GM13976 (cell line): Measurements from ENCODE around the gene SATB1.
"Not testable (repeated sequence)": the region's sequence is repeated elsewhere in the genome, so short reads cannot be mapped to it uniquely, and the experiment has no call there.

ENCODE experiments used
- DNase-seq: peaks from one replicate; pipeline ENCODE4 v3.0.0; 2012; ENCODE audit warnings: low spot score
- in situ Hi-C: fragments of 300-500 bp; cut with MboI; formaldehyde crosslinking; loops from one replicate; pipeline ENCODE4 v1.12.0; 2022; ENCODE audit warnings: low sequenced_read_pairs, mixed read lengths, inconsistent platforms; ENCODE audit not compliant: unreplicated experiment
- TF ChIP-seq, protein P1 (sequence below): IDR thresholded peaks from 2 replicates; pipeline ENCODE4 v1.5.1; 2012; ENCODE audit warnings: borderline replicate concordance, mild to moderate bottlenecking; ENCODE audit not compliant: insufficient read depth; ENCODE audit errors: extremely low read depth, missing control alignments, control extremely low read depth

Gene SATB1

GRCh38 chr3:18337231-18337630 is 87.9 kb downstream of the SATB1 start:
- DNase-seq, result no peak
- in situ Hi-C loops, result no loop called here
- TF ChIP-seq, protein P1, sequence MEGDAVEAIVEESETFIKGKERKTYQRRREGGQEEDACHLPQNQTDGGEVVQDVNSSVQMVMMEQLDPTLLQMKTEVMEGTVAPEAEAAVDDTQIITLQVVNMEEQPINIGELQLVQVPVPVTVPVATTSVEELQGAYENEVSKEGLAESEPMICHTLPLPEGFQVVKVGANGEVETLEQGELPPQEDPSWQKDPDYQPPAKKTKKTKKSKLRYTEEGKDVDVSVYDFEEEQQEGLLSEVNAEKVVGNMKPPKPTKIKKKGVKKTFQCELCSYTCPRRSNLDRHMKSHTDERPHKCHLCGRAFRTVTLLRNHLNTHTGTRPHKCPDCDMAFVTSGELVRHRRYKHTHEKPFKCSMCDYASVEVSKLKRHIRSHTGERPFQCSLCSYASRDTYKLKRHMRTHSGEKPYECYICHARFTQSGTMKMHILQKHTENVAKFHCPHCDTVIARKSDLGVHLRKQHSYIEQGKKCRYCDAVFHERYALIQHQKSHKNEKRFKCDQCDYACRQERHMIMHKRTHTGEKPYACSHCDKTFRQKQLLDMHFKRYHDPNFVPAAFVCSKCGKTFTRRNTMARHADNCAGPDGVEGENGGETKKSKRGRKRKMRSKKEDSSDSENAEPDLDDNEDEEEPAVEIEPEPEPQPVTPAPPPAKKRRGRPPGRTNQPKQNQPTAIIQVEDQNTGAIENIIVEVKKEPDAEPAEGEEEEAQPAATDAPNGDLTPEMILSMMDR, result no peak

- TF ChIP-seq, protein P1, result no peak
- no peak for DNase-seq
- in situ Hi-C loops, result no loop called here
Measured at GRCh38 chr3:18334837-18335601, 90.1 kb downstream of the SATB1 start.

DNA sequence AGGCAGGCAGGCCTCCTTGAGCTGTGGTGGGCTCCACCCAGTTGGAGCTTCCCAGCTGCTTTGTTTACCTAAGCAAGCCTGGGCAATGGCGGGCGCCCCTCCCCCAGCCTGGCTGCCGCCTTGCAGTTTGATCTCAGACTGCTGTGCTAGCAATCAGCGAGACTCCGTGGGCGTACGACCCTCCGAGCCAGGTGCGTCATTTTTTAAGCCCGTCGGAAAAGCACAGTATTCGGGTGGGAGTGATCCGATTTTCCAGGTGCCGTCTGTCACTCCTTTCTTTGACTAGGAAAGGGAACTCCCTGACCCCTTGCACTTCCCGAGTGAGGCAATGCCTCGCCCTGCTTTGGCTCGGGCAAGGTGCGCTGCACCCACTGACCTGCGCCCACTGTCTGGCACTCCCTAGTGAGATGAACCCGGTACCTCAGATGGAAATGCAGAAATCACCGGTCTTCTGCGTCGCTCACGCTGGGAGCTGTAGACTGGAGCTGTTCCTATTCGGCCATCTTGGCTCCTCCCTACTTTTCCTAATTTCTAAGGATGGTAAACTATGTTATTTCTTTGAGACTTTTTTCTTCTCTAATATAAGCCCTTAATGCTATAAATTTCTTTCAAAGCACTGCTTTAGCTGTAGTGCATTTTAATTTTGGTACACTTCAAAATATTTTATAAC is 94.2 kb downstream of the SATB1 start:
- DNase-seq, in situ Hi-C loops: not testable (repeated sequence)

DNA sequence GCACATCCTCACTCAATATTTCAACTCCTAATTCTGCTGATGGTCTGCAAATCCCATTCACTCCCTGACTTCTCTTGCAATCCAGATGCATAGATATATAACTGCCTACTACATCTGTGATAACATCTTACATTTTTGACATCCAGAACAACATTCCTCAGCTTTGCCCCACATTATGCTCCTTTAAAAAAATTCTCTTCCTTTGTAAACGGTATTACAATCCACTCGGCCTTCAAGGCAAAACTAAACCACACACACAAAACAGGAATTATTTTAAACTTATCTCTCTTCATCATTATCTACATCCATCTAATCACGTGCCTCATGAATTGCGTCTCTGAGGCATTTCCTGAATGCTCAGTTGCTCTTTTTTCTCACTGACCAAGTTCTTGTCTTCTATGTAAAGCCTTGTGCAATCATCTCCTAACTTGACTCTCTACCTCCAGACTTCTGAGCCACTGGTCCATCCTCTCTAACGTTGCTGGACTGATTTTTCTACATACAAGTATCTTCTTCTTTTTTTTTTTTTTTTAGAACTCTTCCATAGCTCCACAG is 117.0 kb downstream of the SATB1 start:
- in situ Hi-C loops, result no loop called here
- TF ChIP-seq, protein P1, result no peak
- DNase-seq, result no peak

- TF ChIP-seq, protein P1, result no peak
- in situ Hi-C loops, result no loop called here
Measured at GRCh38 chr3:18307529-18307928, 117.6 kb downstream of the SATB1 start.

DNA sequence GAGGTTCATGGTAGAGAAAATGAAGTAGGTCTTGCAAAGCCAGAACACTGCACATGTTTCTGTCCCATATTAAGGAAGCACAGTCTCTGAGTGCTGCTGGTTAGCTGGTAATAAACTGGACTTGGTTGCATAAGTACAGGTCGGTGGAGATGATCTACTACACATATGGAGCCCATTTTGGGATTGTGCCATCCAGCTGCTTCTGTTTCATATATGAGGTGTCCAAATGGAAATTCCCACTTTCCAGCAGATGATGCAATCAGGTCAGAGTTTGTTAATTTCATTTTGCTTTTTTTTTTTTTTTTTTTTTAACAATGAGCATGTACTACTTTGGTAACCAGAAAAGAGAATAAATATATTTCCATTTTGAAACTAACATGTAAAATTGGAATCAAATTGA is 122.6 kb downstream of the SATB1 start:
- in situ Hi-C loops, result no loop called here
- TF ChIP-seq, protein P1, result no peak
- DNase-seq, result no peak

More at GRCh38 chr3:18307529-18307928, 117.6 kb downstream of the SATB1 start:
- no peak for DNase-seq

DNA sequence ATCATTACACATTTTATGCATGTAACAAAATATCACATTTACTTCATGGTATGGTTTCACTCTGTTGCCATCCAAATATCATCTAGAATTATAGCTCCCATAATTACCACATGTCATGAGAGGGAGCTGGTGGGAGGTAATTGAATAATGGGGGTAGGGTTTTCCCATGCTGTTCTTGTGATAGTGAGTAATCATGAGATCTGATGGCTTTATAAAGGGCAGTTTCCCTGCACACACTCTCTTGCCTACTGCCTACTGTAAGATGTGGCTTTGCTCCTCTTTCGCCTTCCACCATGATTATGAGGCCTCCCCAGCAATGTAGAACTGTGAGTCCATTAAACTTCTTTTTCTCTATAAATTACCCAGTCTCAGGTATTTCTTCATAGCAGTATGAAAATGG is 123.4 kb downstream of the SATB1 start:
- TF ChIP-seq, protein P1, result no peak
- no peak for DNase-seq
- in situ Hi-C loops, result no loop called here
